HG03108 (cell line): ENCODE measurements around the gene ENTPD5.
"Not testable (repeated sequence)": the region's sequence is repeated elsewhere in the genome, so short reads cannot be mapped to it uniquely, and the experiment has no call there.

Experiments
- ATAC-seq: cut with Tn5 transposase; IDR thresholded peaks from one replicate; pipeline ENCODE4 v1.9.1; 2021; ENCODE audit warnings: moderate library complexity; ENCODE audit not compliant: unreplicated experiment

ENTPD5 gene

DNA sequence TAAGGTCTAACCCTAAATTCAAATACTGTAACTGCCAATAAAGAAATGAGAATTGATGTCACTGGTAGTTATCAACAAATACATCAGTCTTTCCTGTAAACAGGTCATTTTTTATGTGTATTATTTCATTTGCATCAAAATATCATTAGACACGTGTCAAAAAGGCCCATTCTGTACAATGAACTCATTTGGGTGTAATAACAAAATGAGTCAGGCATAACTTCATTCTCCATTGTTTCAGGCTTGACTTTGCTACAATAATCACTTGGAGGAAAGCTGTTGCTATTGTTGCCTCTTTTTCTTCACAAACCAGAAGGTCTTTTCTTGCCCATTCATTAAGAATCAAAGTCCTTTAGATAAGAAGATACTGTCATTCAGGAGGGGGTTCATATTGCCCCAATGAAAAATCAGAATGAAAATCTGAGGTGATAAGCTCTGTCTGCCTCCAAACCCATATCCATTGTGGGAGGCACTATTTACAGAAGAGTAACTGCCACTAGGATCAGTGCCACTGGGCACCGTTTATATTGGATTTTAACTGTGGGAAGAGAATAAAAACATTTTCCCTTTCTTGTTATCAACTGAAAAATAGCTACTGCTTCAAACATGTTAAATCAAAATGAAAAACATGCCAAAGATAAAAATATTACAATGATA lies 10.1 kb downstream of the ENTPD5 start:
- ATAC-seq = no peak

DNA sequence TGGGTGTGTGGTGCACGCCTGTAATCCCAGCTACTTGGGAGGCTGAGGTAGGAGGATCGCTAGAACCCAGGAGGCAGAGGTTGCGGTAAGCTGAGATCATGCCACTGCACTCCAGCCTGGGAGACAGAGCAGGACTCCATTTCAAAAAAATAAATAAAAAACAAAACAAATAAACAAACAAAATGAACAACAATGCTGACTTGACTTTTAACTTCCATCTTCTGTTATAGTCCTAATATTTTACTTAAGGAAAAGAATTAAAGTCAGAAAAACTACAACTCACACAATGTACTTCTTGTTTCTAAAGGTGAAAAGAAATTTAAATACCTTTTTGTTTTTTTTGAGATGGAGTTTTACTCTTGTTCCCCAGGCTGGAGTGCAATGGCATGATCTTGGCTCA lies 13.4 kb downstream of the ENTPD5 start:
- ATAC-seq = not testable (repeated sequence)

DNA sequence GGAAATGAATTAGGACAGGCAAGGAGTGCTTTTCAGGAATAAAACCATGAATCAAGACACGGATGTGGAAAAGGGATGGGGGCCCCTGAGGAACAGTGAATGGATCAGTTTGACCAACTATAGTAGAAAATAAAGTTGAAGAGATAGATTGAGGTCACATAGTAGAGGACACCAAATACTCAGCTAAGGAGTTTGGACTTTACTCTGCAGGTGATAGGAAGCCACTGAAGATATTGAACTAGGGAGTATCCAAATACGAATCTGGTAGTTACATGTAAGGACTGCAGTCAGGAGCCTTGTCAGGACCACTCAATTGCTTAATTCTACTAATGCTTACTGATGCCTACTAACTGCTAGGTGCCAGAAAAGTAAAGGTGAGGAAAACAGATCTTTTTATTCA lies 20.4 kb downstream of the ENTPD5 start:
- no peak for ATAC-seq

DNA sequence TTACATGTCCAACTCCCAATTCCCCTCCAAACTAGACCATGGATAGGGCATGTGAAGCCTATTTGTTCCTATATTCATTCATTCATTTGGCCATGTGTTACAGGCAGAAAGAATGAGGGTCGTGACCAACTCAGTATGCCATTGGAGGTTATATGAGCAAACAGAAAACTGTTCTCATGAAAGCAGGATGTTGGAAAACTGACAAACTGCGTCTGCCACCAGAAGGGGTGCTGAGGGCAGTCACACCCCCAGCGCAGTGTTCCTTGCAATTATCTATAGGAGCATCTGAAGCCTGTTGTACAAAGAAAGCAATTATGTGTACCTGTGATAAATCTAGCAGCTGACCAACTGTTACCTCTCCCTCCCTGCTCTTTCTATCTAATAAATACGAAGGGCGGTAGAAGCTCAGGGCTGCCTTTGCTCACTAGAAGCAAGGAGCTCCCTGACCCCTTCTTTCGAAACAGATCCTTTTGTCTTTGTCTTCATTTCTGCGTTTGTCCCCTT lies 21.1 kb downstream of the ENTPD5 start:
- ATAC-seq = no peak

DNA sequence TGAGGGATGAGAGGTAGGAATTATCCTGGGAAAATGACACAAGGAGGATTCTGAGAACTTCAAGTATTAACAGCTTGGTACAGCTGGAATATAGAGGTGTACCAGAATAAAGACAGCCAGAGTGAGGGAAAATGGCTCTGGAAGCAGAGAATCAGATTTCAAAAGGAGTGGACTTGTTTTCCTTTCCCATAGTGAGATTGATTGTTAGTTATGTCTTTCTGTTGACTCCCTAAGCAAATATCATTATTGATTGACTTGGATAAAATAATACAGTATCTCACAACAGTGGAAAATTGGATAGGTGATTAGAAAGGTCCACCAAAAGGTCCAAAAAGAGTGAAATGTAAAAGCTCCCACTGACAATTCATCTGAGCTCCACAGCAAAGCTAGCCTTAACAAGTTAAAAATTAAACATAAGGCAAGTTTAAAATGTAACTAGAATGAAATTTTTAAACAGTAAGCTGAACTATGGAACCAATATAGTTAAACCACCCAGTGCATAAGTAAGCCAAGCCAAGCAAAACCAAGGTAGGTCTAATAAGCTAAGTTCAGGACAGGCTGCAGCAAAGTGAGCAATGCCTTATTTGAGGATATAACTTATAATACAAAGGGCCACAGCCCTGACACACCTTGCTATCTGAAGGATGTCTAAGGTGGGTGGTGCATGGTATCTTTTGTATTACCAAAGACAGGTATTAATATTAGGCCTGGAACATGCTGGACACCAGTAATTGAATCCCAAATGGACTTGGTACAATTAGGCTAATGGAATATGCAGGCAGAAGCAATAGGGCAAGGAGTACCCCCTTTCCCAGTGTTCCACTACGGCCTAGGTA lies 21.8 kb downstream of the ENTPD5 start:
- no peak for ATAC-seq

DNA sequence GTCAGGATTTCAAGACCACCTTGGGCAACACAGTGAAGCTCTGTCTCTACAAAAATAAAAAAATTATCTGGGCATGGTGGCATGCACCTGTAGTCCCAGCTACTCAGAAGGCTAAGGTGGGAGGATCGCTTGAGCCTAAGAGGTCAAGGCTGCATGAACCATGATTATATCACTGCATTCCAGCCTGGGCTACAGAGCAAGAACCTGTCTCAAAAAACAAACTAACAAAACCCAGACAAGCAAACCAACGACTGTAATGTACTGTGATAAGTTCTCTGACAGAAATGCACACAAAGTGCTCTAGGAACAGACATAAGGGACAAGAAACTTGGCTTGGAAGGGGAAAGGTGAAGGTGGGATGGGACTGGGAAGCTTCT lies 22.4 kb downstream of the ENTPD5 start:
- ATAC-seq = no peak

DNA sequence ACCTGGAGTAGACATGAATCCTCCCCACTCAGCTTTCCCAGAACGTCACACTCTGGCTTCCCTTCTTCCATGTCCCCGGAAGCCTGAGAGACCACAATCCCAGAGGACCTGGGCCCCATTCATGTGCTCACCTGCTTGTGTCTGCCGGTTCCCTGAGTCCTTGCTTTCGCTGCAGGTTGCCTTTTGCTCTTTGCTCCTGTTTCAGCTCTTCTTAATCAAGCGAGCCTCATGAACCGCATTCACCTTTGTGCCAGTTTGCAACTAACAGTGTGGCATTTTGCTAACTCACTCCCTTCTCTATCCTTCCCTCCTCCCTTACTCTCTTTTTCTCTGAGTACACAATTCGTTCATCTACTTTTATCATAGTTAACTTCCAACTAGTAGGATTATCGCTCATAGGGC lies 23.1 kb downstream of the ENTPD5 start:
- ATAC-seq = no peak

DNA sequence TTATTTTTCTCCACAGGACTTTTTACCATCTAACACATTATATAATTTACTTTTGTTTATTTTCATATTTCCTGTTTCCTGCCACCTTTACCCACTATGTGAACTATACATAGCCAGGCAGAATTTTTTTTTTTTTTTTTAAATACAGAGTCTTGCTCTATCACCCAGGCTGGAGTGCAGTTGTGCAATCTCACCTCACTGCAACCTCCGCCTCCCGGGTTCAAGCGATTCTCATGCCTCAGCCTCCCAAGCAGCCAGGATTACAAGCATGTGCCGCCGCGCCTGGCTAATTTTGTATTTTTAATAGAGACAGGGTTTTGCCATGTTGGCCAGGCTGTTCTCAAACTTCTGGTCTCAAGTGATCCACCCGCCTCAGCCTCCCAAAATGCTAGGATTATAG lies 24.2 kb downstream of the ENTPD5 start:
- not testable (repeated sequence) for ATAC-seq

DNA sequence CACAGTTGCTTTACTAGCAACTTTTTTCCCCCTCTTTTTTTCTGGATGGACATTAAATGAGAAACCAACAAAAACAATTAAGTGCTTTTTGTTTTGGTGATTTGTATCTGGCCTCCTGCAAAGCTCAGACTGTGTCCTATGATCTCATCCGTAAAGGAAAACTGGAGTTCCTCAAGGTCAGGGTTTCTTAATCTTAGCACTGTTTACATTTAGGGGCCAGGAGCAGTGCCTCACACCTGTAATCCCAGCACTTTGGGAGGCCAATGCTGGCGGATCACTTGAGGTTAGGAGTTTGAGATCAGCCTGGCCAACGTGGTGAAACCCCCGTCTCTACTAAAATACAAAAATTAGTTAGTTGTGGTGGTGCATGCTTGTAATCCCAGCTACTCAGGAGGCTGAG lies 28.0 kb downstream of the ENTPD5 start:
- ATAC-seq = no peak

DNA sequence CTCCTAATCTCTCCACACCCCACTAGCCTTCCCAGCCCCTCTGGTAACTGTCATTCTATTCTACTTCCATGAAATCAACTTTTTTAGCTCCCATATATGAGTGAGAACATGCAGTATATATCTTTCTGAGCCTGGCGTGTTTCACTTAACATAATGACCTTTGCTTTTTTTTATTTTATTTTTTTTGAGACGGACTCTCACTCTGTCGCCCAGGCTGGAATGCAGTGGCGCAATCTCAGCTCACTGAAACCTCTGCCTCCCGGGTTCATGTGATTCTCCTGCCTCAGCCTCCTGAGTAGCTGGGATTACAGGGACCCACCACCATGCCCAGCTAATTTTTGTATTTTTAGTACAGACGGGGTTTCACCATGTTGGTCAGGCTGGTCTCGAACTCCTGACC lies 30.4 kb downstream of the ENTPD5 start:
- ATAC-seq = not testable (repeated sequence)

DNA sequence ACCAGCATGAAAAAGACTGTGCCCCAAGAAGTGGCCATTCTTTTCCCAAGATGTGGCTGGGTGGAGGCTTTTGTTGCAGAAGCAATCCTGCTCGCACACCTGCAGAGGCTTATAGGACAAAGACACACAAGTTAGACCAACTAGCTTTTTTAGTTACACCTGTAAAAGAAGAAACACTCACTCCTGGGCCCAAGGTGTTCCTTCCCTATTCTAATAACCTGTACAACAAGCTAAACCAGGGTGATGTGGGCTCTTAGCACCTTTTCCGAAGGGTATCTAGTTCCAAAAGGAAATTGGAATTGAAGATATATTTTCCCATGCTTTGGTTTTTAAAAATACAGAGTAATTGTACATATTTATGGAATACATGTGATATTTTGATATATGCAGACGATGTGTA lies 31.0 kb downstream of the ENTPD5 start:
- ATAC-seq = no peak

DNA sequence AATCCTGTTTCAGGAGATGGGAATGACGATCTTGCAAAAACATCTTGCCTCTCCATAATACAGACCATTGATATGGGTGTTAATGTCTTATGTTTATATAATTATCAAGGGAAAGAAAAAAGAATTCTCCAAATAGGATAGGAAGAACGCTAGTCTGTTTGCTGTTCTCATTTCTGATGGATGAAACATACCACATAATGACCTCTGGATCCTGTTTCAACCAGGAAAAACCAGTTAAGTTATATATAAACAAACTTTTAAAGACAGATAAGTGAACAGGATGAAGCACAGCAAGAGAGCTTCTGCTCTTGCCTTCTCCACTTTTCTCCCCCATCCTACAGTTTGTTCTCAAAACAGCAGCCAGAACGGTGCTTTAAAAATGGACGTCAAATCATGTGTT lies 41.2 kb downstream of the ENTPD5 start:
- no peak for ATAC-seq

DNA sequence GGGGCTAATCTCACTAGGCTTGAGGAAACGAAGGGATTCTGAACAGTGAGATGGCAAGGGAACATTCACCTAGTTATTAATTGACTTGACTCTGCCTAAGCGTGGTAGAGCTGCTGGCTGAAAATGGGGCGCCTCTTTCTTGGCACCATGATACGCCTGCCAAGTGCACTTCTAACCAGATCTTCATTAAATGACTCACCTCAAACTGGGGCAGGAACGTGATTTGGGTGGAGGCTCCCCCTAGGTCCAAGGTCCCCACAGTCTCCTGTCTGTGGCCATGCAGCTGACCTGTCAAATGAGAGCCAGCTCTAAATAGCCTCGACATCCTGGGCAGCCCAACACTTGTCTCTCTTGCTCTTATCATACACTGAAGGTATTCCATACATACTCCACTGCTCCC lies 43.0 kb downstream of the ENTPD5 start:
- ATAC-seq = no peak

DNA sequence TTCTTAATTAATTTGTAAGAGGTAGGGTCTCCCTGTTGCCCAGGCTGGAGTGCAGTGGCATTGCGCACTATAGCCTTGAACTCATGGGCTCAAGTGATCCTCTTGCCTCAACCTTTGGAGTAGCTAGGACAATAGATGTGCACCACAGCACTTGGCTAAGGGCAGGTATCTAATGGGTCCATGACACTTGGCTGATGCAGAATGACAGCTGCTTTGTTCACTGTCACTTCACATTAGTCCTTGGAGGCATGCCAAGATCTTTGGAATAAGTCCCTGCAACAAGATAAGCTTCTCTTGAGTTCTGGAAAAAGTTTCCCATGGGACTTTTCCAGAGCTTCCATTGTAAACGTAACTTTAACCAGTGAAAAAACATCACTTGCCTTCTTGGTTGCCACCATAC lies 45.6 kb downstream of the ENTPD5 start:
- no peak for ATAC-seq

DNA sequence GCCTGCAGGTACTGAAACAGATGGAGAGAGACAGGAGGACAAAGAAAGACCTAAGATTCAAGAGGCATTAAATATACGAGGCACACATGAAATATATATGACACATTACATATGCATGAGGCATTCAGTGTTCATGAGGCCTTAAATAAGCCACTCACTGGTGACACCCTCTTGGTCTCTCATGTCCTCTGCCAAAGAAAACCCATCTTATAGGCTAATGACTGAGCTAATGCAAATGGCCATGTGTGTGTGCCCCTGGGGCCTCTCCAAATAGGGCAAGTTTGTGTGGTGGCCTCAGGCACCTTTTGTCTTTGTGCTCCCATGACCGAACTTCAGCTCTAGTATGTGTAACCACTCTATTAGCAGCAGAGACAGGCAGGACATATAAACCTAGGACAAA lies 50.2 kb downstream of the ENTPD5 start:
- no peak for ATAC-seq

DNA sequence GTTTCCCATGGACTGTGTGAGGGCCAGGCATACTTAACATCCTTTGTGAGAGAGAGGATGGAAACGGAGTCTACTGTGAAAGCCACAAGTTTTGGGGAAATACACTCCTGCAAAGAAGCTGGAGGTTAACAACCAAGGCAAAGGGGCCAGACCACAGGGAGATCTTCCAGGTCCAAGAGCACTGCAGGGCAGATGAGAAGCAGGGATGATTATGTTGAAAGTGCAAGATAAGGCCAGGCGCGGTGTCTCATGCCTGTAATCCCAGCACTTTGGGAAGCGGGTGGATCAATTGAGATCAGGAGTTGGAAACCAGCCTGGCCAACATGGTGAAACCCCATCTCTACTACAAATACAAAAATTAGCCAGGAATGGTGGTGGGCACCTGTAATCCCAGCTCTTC lies 53.9 kb downstream of the ENTPD5 start:
- ATAC-seq = no peak

DNA sequence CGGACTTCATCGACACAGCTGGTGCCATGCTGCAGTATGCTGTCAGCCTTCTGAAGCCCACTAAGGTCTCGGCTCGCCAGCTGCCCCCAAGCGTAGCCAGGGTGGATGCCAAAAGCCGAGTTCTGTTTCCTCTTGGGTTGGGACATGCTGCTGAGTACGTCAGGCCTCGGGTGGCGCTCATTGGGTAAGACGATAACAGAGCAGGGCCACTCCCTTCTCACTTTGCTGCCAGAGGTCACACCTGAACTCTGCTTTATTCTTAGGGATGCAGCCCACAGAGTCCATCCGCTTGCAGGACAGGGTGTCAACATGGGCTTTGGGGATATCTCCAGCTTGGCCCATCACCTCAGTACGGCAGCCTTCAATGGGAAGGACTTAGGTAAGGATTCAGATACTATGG lies 57.9 kb downstream of the ENTPD5 start:
- ATAC-seq = no peak

DNA sequence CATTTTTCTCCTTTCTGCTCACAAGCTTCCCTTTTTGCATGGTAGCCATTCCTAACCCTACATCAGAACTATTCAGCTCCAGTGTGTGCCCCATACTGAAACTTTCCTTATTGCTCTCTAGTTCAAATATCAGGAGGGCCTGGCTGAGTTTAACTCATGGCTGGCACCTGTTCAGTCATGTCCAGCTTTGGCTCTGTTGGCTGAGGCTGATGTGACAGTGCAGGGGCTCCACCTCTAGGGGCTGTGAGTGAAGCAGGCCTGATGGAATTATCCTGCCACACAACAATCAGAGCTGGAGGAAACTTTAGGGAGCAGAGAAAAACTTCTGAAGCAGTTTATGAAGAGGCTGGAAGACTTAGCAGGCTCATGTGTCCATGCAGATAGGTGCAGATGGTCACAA lies 60.5 kb downstream of the ENTPD5 start:
- no peak for ATAC-seq

DNA sequence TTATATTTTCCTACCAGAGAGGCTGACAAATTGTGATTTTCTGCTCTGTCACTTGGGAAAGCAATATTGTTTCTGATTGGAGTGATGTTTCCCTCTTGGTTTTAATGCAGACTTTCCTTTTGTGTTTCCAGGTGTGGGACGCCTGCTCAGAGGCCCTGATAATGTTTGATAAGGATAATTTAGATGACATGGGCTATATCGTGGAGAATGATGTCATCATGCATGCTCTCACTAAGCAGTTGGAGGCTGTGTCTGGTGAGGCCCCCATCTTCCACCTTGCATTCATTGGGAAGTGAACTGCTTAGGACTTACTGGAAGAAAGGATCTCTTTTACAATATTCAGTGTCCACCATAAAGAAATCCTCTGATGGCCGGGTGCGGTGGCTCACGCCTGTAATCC lies 63.4 kb downstream of the ENTPD5 start:
- no peak for ATAC-seq

DNA sequence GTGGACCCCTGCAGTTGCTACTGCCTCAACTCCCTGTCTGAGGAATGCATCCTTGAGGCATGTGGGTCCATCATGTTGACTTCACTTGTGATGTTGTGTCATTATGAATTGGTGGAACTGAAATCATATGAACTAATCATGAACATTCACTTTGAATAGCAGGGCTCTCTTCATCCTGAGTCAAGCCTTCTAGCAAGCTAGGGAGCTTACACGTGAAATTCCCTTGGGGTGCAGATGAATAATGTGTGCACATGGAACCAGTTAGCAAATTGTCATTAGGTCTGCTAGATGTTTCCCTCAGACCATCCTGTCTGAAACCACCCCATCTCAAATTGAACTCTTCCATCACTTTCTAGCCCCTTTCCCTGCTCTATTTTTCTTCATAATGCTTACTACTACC lies 65.4 kb downstream of the ENTPD5 start:
- ATAC-seq = no peak

DNA sequence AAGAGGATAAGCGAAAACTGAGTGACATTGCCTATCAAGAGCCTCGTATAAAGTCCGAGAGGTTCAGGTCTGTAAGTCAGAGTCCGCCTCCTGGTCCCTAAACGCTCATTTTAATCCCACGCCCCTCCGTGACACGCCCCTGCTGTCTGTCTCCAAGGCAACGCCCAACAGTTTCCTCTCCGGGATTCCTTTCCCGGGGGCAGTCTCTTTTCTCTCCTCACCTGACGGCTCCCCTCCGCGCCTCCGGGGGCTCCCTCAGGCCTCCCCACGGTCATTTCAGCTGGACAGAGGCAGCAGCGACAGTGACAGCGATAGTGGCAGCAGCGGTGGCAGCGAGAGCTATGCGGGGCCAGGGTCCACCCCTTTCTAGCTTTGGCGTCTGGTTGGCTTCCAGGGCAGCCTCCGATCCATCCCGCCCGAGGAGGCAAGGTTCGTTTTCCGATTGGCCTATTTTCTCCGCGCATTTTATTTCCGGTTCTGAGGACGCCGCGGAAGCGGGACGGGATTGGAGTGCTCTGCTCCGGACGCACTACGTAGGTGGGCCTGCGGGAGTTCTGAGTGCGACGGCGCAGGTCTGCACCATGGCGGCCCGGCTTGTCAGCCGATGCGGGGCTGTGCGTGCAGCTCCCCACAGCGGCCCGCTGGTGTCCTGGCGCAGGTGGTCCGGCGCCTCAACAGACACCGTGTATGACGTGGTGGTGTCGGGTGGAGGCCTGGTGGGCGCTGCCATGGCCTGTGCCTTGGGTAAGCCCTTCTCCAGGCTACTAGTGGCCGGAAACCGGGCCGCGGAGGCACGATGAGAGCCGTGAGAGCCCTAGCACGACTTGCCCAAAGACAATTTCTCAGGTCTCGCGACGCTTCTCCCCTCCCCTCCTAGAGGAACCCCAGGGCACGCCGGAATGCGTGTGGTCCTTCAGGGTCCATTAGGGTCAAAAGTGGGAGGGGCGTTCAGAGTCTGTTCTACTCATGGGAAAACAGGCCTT lies 69.0 kb downstream of the ENTPD5 start, which contains the start of the genes COQ6 and FAM161B:
TSS of gene COQ6 (plus strand) at position 551 of the 983 bp plus-strand sequence. CDS start at position 582, 31 bp downstream.
TSS of gene FAM161B (minus strand) at position 343 of the 983 bp plus-strand sequence. CDS start at position 275, 68 bp downstream.
- peak; percentile 90 for ATAC-seq
